NCI-H748 treated with DMSO at 0.1 percent for 48 hours (cell line): ENCODE results near the gene FBXL19.

Source experiments
- DNase-seq: peaks from one replicate; lab custom pipeline; 2025; lab: John Stamatoyannopoulos, UW

Gene FBXL19

DNA sequence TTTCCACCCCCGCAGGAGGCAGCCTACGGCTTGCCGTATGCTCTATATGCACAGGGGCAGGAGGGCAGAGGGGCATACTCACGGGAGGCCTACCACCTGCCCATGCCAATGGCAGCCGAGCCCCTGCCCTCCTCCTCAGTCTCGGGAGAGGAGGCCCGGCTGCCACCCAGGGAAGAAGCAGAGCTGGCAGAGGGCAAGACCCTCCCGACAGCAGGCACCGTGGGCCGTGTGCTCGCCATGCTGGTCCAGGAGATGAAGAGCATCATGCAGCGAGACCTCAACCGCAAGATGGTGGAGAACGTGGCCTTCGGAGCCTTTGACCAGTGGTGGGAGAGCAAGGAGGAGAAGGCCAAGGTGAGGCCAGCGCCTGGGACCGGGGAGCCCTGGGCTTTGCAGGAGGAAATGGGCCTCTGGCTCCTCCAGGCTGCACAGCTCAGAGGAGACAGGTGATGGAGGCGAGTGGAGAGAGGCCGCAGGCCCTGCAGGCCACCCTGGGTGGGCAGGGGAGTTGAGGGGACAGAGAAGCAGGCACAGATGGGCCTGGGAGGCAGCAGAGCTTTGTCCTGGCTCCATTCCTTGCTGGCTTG lies 42.8 kb downstream of the FBXL19 start:
- DNase-seq, result no peak

DNA sequence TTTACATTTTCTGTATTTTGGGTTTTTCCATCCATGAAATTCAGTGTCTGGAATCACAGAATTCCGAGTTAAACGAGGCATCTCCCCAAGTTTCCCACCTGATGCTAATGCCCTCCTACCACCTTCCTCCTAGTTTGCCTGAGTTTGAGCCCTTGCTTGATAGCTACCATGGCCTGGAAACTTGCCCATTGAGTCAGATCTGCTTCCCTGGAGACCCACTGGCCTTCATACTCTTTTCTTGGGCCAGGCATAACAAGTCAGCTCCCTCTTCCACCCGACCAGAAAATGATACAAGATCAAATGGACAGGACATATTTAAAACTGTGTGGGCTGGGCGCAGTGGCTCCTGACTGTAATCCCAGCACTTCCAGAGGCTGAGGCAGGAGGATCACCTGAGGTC lies 44.4 kb downstream of the FBXL19 start:
- DNase-seq, result no peak

DNA sequence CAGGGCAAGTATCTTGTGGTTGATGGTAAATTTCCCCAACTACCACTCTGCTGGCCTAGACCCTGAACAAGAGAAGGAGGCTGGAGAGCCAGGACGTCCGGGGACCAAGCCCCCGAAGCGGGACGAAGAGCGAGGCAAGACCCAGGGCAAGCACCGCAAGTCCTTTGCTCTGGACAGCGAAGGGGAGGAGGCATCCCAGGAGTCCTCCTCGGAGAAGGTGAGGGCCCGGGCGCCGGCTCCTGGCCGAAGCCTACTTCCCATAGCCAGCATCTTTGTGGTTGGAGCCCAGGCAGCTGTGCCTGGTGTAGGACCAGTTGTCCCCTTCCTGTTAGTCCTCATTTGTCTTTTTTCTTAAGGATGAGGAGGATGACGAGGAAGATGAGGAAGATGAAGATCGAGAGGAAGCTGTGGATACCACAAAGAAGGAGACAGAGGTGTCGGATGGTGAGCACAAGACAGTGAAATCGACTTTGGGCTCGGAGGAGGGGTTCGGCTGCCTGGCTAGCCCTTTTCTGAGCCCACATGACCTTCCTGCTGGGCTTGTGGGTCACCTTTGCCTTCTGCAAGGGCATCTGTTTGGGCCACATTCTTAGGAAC lies 46.0 kb downstream of the FBXL19 start:
- no peak for DNase-seq

DNA sequence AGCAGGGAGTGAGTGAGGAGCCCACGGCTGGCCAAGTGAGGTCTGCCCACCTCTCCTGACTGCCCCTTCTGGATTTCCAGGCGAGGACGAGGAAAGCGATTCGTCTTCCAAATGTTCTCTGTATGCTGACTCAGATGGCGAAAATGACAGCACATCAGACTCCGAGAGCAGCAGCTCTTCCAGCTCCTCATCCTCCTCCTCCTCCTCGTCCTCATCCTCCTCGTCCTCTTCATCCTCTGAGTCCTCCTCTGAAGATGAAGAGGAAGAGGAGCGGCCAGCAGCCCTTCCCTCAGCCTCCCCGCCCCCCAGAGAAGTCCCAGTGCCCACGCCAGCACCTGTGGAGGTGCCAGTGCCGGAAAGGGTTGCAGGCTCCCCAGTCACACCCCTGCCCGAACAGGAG lies 47.9 kb downstream of the FBXL19 start:
- no peak for DNase-seq

DNA sequence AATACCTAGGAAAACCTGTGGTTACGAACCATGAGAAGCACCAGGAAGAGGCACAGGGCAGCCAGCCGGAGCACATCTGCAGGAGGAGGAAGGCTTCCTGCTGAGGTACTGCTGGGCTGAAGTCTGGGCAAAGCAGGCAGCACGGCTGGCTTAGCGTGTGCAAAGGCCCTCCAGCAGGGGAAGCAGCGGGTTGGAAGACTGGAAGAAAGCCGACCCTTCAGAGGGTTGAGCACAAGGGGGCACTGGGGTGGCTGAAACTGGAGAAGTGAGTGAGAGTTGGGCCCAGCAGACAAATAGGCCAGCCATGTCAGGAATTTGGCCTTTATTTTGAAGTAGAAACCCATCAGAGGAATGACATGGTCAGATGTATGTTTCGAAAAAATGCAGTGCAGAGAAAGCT lies 49.5 kb downstream of the FBXL19 start:
- DNase-seq, result no peak

DNA sequence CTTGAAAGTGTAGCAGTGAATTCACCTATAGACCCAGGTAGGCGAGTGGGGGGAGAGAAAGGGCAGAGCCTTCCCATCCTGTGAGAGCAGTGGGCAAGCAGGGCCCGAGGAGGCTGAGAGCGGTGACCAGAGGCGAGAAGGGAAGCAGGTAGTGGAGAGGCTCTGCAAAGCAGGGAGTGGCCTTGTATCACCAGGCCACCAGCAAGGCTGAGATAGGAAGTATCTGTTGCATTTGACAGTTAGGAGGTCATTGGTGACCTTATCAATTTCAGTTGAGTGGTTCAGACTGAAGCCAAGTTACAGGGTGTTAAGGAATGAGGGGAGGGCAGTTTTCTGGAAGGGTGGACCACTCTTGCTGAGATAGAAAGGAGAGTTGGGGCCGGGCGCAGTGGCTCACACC lies 51.0 kb downstream of the FBXL19 start:
- no peak for DNase-seq

DNA sequence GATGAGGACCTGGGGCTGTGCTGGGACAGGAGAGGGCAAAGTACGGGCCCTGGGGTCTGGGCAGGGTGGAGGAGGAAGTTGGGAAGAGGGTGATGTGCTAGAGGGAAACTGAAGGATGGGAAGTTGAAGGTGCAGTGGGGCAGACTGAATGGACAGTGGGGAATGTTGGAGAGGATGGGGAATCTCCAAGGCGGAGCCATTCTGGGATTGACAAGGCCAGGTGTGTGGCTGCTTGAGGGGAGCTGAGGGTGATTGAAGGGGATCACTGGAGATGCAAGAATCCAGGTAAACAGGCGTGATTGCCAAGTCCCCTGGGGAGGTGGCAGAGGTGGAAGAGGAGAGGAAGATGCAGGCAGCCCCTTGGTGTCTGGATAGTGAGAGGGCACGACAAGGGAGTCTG lies 53.1 kb downstream of the FBXL19 start:
- DNase-seq, result no peak

DNA sequence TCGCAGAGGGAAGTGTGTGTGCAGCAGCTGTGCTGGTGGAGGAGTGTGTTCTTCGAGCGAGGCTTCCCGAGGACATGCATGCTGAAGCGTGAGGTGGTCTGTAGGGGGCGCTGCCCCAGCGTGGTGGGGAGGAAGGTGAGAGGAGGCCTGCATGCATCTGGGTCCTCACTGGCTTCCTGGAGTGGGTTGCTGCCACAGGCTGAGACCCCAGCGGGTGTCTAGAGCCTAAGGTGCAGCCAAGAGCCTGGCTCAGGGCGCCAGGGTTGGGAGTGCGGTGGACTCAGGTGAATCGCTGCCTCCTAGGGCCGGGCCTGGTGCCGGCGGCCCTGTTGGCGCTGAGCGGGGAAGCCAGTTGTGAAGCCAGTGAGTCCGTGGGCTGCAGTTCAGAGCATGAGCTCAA lies 54.1 kb downstream of the FBXL19 start:
- no peak for DNase-seq

DNA sequence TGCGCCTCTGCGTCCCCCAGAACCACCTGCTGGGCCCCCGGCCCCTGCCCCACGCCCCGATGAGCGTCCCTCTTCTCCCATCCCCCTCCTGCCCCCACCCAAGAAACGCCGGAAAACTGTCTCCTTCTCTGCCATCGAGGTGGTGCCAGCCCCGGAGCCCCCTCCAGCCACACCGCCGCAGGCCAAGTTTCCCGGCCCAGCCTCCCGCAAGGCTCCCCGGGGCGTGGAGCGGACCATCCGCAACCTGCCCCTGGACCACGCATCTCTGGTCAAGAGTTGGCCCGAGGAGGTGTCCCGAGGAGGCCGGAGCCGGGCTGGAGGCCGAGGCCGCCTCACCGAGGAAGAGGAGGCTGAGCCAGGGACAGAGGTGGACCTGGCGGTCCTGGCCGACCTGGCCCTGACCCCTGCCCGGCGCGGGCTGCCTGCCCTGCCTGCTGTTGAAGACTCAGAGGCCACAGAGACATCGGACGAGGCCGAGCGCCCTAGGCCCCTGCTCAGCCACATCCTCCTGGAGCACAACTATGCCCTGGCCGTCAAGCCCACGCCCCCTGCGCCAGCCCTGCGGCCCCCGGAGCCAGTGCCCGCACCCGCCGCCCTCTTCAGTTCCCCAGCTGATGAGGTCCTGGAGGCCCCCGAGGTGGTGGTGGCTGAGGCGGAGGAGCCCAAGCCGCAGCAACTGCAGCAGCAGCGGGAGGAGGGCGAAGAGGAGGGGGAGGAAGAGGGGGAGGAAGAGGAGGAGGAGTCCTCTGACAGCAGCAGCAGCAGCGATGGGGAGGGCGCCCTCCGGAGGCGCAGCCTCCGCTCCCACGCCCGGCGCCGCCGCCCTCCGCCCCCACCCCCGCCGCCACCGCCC lies 56.0 kb downstream of the FBXL19 start:
- DNase-seq, result no peak

DNA sequence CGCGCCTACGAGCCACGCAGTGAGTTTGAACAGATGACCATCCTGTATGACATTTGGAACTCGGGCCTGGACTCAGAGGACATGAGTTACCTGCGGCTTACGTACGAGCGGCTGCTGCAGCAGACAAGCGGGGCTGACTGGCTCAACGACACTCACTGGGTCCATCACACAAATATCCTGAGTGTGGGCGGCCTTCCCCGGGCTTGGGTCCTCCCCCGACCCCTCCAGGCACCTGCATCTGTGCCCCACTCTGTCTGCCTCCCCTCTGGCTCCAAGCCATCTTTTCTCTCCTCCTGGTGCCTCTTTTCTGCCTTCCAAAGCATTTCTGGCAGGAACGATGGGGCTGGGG lies 56.6 kb downstream of the FBXL19 start:
- DNase-seq, result no peak

DNA sequence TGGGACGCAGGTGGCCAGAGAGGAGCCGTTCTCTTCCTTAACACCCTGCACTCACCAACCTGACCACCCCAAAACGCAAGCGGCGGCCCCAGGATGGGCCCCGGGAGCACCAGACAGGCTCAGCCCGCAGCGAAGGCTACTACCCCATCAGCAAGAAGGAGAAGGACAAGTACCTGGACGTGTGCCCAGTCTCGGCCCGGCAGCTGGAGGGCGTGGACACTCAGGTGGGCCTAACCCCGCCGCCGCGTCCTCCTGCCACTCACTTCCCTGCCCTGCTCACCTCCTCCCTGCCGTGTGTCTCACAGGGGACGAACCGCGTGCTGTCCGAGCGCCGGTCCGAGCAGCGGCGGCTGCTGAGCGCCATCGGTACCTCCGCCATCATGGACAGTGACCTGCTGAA lies 57.1 kb downstream of the FBXL19 start:
- no peak for DNase-seq

DNA sequence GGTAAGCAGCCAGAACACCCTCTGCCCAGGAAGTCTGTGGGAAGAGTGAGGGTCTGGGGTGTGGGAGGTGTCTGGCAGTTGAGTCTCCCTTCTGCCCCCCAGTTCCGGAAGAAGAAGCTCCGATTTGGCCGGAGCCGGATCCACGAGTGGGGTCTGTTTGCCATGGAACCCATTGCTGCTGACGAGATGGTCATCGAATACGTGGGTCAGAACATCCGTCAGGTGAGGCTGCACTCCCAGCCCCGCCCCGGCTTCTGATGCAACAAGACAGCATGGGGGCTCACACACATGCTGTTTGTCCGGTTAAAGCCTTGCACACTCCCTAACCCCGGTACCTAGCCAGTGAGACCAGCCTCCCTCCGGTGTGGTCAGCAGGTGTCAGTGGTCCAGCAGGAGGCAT lies 57.6 kb downstream of the FBXL19 start:
- DNase-seq, result no peak

DNA sequence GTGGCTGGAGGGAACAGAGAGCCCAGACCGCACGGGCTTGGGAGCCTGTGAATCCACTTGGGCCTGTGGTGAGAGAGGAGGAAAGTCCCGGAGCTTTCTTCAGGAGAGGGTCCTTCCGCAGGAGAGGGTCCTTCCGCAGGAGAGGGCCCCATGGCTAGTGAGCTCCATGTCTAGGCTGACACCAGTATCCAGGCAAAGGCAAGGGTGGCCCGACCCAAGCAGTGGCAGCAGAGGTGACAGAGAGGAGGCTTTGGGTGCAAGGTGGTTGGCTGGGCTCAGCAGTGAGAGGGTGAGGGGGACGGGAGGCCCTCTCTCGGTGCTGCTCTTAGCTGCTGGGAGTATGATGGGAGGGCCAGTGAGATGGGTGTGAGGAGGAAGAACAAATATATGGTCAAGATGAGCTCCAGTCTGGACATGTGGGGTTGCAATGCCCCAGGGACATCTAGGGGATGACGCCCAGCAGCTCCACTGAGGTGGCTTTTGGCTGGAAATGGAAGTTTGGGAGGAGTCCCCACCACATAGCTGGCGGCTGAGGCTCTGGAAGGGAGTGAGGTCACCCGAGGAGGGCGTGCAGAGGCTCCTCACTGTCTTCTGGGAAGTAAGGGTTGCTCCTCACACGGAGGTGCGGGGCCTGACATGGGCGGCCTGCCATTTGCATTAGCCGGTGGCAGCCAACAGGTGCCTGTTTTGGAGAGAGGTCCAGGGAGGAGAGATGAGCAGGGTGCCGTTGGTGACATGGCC lies 59.3 kb downstream of the FBXL19 start:
- no peak for DNase-seq

DNA sequence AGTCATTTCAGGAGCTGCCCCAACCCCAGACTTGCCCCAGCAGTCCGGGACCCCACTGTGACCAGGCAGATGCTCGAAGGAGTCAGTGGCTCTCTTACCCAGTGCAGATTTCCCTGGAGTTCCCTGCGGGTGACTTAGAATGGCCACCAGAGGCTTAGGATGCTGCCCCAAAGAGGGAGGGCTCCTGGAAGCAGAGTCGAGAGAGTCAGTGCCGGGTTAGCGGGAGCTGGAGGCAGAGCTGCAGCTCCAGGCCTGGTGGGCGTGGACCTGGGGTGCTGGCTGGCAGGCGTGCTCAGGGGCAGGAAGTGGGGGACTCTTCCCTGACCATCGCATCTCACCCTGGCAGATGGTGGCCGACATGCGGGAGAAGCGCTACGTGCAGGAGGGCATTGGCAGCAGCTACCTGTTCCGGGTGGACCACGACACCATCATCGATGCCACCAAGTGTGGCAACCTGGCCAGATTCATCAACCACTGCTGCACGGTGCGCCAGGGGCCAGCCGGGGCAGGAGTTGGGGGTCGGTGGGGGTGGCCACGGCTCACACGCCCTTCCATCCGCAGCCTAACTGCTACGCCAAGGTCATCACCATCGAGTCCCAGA lies 60.0 kb downstream of the FBXL19 start:
- no peak for DNase-seq

DNA sequence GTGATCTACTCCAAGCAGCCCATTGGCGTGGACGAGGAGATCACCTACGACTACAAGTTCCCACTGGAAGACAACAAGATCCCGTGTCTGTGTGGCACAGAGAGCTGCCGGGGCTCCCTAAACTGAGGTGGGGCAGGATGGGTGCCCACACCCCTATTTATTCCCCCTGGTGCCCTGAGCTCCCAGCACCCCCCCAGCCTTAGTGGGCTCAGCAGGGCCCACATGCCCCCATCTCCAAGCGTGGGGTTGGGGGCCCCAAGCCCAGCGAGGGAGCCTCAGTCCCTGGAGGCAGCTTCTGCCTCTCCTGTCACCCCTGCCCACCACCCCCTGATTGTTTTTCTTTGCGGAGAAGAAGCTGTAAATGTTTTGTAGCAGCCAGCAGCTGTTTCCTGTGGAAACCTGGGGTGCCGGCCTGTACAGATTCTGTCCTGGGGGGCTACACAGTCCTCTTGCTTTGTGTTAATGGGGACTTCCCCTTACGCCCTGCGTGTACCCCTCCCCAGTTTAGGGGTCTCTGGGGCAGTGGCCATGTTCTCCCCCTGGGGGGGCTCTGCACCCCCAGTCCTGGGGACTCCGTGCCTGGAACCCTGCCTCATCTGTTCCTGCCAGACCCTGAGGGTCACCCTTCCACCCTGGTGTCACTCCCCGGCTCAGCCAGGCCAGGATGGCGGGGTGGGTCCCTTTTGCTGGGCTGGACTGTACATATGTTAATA lies 60.7 kb downstream of the FBXL19 start:
- no peak for DNase-seq

DNA sequence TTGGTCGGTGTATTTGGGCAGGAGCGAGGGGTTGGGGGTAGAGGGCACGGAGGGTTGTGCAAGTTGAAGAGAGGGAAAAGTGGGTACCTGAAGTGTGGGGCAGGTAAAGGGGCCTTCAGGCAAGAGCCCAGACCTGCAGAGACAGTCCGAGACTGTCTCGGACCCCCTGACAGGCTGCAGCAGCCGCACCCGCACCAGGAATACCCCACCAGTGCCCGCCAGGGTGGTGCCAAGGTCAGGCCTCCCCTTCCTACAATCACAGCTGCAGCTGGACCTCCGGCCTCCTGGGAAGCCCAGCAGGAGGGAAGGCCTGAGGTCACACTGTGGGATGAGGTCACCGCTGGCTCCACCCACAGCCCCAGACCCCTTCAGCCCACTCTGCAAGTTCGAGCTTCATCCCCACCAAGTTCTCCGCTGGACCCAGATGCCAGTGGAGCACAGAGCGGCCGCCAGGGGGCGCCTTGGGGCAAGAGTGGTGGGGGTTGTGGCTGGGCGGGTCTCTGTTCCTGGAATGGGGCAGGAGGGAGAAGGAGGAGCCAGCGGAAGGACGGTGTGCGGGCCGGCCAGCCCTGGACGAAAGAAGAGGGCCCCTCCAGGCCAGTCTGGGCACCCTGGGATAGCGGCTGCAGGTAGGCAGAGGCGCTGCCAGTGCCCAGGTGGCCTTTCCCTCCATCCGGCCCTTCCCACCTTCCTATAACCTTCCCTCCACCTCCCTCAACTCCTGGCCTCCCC lies 61.5 kb downstream of the FBXL19 start, which contains the start of gene HSD3B7:
Gene HSD3B7, plus strand, starts transcription at position 539 of the 732 bp plus-strand sequence. CDS start 452 bp downstream, outside the sequence.
- DNase-seq, result peak; percentile 4

DNA sequence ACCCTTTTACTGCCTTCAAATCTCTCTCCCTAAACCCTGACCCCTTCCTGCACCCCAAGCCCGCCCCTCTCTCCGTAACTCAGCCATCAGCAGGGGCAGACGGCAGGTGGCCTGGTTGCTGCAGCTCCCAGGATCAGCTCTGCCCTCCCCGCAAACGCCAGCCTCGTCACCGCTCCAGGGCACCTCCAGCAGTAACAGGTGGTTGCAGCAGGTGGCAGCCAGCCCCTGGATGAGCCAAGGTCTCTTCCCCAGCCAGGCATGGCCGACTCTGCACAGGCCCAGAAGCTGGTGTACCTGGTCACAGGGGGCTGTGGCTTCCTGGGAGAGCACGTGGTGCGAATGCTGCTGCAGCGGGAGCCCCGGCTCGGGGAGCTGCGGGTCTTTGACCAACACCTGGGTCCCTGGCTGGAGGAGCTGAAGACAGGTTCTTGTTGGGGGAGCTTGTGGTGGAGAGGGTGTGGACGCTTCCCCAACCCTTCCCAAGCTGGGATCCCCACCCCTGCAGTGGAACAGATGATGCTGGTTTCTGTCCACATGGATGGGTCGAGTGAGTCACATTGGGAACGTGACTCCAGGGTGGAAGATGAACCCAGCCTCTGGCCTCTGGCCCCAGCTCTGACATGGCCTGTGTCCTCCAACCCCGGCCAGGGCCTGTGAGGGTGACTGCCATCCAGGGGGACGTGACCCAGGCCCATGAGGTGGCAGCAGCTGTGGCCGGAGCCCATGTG lies 62.2 kb downstream of the FBXL19 start:
- DNase-seq, result peak; percentile 0

DNA sequence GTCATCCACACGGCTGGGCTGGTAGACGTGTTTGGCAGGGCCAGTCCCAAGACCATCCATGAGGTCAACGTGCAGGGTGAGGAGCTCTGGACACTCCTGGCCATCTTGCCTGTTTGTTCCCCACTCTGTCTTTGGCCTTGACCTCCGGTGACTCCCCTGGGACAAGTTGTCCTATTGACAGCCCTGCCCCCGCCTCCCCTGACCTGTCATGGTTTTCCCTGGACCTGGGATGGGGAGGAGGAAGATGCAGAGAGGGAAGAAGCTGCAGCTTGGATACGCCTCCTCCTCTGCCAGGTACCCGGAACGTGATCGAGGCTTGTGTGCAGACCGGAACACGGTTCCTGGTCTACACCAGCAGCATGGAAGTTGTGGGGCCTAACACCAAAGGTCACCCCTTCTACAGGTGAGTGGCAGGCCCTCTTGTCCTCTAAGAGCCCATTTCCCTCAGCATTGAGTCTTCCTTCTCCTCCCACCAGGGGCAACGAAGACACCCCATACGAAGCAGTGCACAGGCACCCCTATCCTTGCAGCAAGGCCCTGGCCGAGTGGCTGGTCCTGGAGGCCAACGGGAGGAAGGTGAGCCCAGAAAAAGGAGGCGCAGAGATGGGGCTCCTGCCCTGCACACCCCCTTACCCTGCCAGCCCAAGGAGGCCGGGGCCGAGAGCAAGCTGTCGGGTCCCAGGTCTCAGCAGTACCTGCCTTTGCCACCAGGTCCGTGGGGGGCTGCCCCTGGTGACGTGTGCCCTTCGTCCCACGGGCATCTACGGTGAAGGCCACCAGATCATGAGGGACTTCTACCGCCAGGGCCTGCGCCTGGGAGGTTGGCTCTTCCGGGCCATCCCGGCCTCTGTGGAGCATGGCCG lies 63.0 kb downstream of the FBXL19 start:
- DNase-seq, result no peak

DNA sequence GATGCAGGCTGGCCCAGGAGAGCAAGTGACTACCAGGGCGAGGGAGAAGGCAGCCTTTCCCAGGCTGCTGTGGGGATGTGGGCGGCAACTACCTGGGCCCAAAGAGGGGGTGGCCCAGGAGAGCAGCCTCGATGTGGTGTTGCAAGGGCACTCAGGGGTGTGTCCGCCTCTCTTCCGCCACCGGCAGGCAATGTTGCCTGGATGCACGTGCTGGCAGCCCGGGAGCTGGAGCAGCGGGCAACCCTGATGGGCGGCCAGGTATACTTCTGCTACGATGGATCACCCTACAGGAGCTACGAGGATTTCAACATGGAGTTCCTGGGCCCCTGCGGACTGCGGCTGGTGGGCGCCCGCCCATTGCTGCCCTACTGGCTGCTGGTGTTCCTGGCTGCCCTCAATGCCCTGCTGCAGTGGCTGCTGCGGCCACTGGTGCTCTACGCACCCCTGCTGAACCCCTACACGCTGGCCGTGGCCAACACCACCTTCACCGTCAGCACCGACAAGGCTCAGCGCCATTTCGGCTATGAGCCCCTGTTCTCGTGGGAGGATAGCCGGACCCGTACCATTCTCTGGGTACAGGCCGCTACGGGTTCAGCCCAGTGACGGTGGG lies 64.3 kb downstream of the FBXL19 start:
- no peak for DNase-seq
